GM23338 (cell line): Measurements from ENCODE around the gene SLC16A5. TPM values are rescaled to one million over a fixed set of nuclear protein-coding genes. Genes with fewer than 3 reads are reported as not detected.

Source experiments
- ATAC-seq: fragments of 200-7000 bp; cut with Tn5 transposase; 3 replicates; pipeline ENCODE4 v1.9.1; 2020
- DNase-seq: peaks from one replicate; pipeline ENCODE4 v3.0.0-alpha.2; 2015; ENCODE audit warnings: low spot score
- H2AFZ ChIP-seq: fragments of 200-600 bp; sonication (generic); 2 replicates; pipeline ENCODE4 v1.8.0; 2016; ENCODE audit warnings: antibody characterized with exemption, mild to moderate bottlenecking, moderate library complexity
- H3F3A ChIP-seq: fragments of 200-600 bp; sonication (generic); replicated peaks from 2 replicates; pipeline ENCODE4 v1.8.0; 2017; ENCODE audit warnings: antibody characterized with exemption, mixed run types, low read depth
- H3K27ac ChIP-seq: fragments of 200-600 bp; sonication (generic); 2 replicates; pipeline ENCODE4 v1.6.1; 2016; ENCODE audit warnings: low read depth
- H3K27me3 ChIP-seq: fragments of 200-600 bp; sonication (generic); 2 replicates; pipeline ENCODE4 v1.8.0; 2016; ENCODE audit warnings: mild to moderate bottlenecking, mixed run types, moderate library complexity; ENCODE audit not compliant: insufficient read depth
- H3K36me3 ChIP-seq: fragments of 200-600 bp; sonication (generic); 2 replicates; pipeline ENCODE4 v1.8.0; 2016; ENCODE audit warnings: mild to moderate bottlenecking; ENCODE audit not compliant: insufficient read depth
- H3K4me1 ChIP-seq: fragments of 200-600 bp; sonication (generic); 2 replicates; pipeline ENCODE4 v1.8.0; 2016; ENCODE audit warnings: mild to moderate bottlenecking, moderate library complexity; ENCODE audit not compliant: insufficient read depth
- H3K4me2 ChIP-seq: fragments of 200-600 bp; sonication (generic); 2 replicates; pipeline ENCODE4 v1.7.1; 2017; ENCODE audit warnings: mixed run types
- H3K4me3 ChIP-seq: fragments of 200-600 bp; sonication (generic); 2 replicates; pipeline ENCODE4 v1.6.1; 2016; ENCODE audit warnings: mixed run types
- H3K79me2 ChIP-seq: fragments of 200-600 bp; sonication (generic); replicated peaks from 2 replicates; pipeline ENCODE4 v1.8.0; 2017; ENCODE audit warnings: mild to moderate bottlenecking; ENCODE audit not compliant: insufficient read depth
- H3K9me2 ChIP-seq: fragments of 200-600 bp; sonication (generic); 2 replicates; pipeline ENCODE4 v1.8.0; 2017; ENCODE audit not compliant: insufficient read depth
- H4K20me1 ChIP-seq: fragments of 200-600 bp; sonication (generic); replicated peaks from 2 replicates; pipeline ENCODE4 v1.8.0; 2017; ENCODE audit warnings: mild to moderate bottlenecking; ENCODE audit not compliant: insufficient read depth
- H3K27ac Mint-ChIP-seq: 2 replicates; pipeline ENCODE4 v1.8.0; 2020; ENCODE audit warnings: inconsistent platforms, mild to moderate bottlenecking, moderate library complexity, mixed read lengths
- H3K27me3 Mint-ChIP-seq: 3 replicates; pipeline ENCODE4 v1.8.0; 2022; ENCODE audit warnings: low read depth, mild to moderate bottlenecking, moderate library complexity, mixed read lengths, inconsistent platforms; ENCODE audit not compliant: insufficient read depth, poor library complexity
- H3K36me3 Mint-ChIP-seq: 3 replicates; pipeline ENCODE4 v1.8.0; 2021; ENCODE audit warnings: low read depth, mild to moderate bottlenecking, inconsistent platforms, moderate library complexity, mixed read lengths
- H3K4me1 Mint-ChIP-seq: 3 replicates; pipeline ENCODE4 v1.8.0; 2020; ENCODE audit warnings: mild to moderate bottlenecking, inconsistent platforms, mixed read lengths
- H3K4me3 Mint-ChIP-seq: 3 replicates; pipeline ENCODE4 v1.8.0; 2021; ENCODE audit warnings: moderate library complexity, mild to moderate bottlenecking, inconsistent platforms, mixed read lengths
- H3K9me3 Mint-ChIP-seq: 3 replicates; pipeline ENCODE4 v1.8.0; 2020; ENCODE audit warnings: moderate library complexity, mild to moderate bottlenecking, inconsistent platforms, mixed read lengths
- CREB1 ChIP-seq: fragments of 250-450 bp; sonication (Bioruptor Pico); IDR thresholded peaks from 2 replicates; pipeline ENCODE4 v1.5.0; 2020; ENCODE audit warnings: low read depth, mild to moderate bottlenecking, moderate library complexity
- EZH2 ChIP-seq: fragments of 200-600 bp; sonication (generic); IDR thresholded peaks from one replicate; pipeline ENCODE4 v1.8.0; 2017; ENCODE audit warnings: antibody characterized with exemption, mild to moderate bottlenecking, low read depth; ENCODE audit not compliant: unreplicated experiment
- EZH2phosphoT487 ChIP-seq: fragments of 200-600 bp; sonication (generic); IDR thresholded peaks from one replicate; pipeline ENCODE4 v1.8.1; 2018; ENCODE audit warnings: antibody characterized with exemption; ENCODE audit not compliant: unreplicated experiment
- JUNB ChIP-seq: IDR thresholded peaks from one replicate; pipeline ENCODE4 v1.6.1; 2016; ENCODE audit warnings: antibody characterized with exemption; ENCODE audit not compliant: unreplicated experiment
- NANOG ChIP-seq: IDR thresholded peaks from 2 replicates; pipeline ENCODE4 v1.6.1; 2016; ENCODE audit warnings: antibody characterized with exemption, borderline replicate concordance
- STAT1 ChIP-seq: IDR thresholded peaks from one replicate; pipeline ENCODE4 v1.6.1; 2016; ENCODE audit warnings: antibody characterized with exemption; ENCODE audit not compliant: unreplicated experiment
- ZNF114 ChIP-seq: fragments of 250-450 bp; sonication (Bioruptor Pico); IDR thresholded peaks from 2 replicates; pipeline ENCODE4 v1.5.0; 2020; ENCODE audit warnings: mild to moderate bottlenecking, moderate library complexity
- polyA plus RNA-seq: library from polyadenylated mRNA; unstranded; fragments of >200 nt; fragmentation: Nextera tagmentation; extraction: Ambion mirVana; gene quantifications from 2 replicates; pipeline ENCODE4 v1.2.1, GENCODE V29; 2016
- total RNA-seq: library from RNA; depleted of rRNA; stranded (reverse); fragments of >200 nt; shearing (Covaris generic); gene quantifications from 2 replicates; pipeline ENCODE4 v1.2.3, GENCODE V29; 2014
- TF ChIP-seq, protein P1 (sequence below): IDR thresholded peaks from one replicate; pipeline ENCODE4 v1.6.1; 2018; ENCODE audit warnings: antibody characterized with exemption; ENCODE audit not compliant: unreplicated experiment
- TF ChIP-seq, protein P2 (sequence below), 2 experiments: fragments of 200-600 bp in 1 of 2; sonication (generic) in 1 of 2; conservative IDR thresholded peaks; 2 replicates each; pipeline versions ENCODE4 v1.5.1 to v1.6.1; 2016 to 2017; ENCODE audit warnings: antibody characterized with exemption in 2 of 2, low read depth in 2 of 2, mild to moderate bottlenecking in 2 of 2, moderate library complexity in 1 of 2

SLC16A5 gene
- total and polyA plus RNA-seq, 2 experiments from 2014 or later = 7.3 to 40.0 TPM

- ATAC-seq (no peak), DNase-seq (no peak)
- Mint-ChIP-seq H3K9me3 (no peaks in the 10 kb centered on the region), H3K36me3 (no peaks in the 10 kb centered on the region; the same call in 2 of the 3 replicates), H3K4me1 (peaks cover 57% of the 10 kb centered on the region), H3K27ac (peak overlapping the region; percentile 79), H3K27me3 (peaks cover 28% of the 10 kb centered on the region), H3K4me3 (peak overlapping the region; percentile 75)
- peak overlapping the region; percentile 98 for H3K27ac ChIP-seq
- H2AFZ ChIP-seq = peak overlapping the region; percentile 90; the same call in 1 of the 2 replicates
- TF ChIP-seq EZH2 = no peak
- TF ChIP-seq NANOG = no peak
- TF ChIP-seq ZNF114 (CRISPR knock-in tag) = no peak
- no peak for TF ChIP-seq STAT1
- TF ChIP-seq CREB1 = no peak
- TF ChIP-seq, protein P1, sequence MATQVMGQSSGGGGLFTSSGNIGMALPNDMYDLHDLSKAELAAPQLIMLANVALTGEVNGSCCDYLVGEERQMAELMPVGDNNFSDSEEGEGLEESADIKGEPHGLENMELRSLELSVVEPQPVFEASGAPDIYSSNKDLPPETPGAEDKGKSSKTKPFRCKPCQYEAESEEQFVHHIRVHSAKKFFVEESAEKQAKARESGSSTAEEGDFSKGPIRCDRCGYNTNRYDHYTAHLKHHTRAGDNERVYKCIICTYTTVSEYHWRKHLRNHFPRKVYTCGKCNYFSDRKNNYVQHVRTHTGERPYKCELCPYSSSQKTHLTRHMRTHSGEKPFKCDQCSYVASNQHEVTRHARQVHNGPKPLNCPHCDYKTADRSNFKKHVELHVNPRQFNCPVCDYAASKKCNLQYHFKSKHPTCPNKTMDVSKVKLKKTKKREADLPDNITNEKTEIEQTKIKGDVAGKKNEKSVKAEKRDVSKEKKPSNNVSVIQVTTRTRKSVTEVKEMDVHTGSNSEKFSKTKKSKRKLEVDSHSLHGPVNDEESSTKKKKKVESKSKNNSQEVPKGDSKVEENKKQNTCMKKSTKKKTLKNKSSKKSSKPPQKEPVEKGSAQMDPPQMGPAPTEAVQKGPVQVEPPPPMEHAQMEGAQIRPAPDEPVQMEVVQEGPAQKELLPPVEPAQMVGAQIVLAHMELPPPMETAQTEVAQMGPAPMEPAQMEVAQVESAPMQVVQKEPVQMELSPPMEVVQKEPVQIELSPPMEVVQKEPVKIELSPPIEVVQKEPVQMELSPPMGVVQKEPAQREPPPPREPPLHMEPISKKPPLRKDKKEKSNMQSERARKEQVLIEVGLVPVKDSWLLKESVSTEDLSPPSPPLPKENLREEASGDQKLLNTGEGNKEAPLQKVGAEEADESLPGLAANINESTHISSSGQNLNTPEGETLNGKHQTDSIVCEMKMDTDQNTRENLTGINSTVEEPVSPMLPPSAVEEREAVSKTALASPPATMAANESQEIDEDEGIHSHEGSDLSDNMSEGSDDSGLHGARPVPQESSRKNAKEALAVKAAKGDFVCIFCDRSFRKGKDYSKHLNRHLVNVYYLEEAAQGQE = no peak
- no peak for TF ChIP-seq EZH2phosphoT487
- no peak for TF ChIP-seq JUNB
- H3K9me2 ChIP-seq = no peaks in the 10 kb centered on the region
- peaks cover 34% of the 10 kb centered on the region for H3F3A ChIP-seq
- peaks cover 6% of the 10 kb centered on the region for H3K79me2 ChIP-seq
- no peaks in the 10 kb centered on the region for H3K36me3 ChIP-seq
- peak overlapping the region; percentile 96 for H3K4me2 ChIP-seq
- H3K4me1 ChIP-seq = peaks cover 51% of the 10 kb centered on the region
- no peaks in the 10 kb centered on the region for H3K27me3 ChIP-seq
- no peaks in the 10 kb centered on the region for H4K20me1 ChIP-seq
- peak overlapping the region; percentile 91 for H3K4me3 ChIP-seq
These were observed 584 bp upstream of the SLC16A5 start for GRCh38 chr17:75087182-75087557.

DNA sequence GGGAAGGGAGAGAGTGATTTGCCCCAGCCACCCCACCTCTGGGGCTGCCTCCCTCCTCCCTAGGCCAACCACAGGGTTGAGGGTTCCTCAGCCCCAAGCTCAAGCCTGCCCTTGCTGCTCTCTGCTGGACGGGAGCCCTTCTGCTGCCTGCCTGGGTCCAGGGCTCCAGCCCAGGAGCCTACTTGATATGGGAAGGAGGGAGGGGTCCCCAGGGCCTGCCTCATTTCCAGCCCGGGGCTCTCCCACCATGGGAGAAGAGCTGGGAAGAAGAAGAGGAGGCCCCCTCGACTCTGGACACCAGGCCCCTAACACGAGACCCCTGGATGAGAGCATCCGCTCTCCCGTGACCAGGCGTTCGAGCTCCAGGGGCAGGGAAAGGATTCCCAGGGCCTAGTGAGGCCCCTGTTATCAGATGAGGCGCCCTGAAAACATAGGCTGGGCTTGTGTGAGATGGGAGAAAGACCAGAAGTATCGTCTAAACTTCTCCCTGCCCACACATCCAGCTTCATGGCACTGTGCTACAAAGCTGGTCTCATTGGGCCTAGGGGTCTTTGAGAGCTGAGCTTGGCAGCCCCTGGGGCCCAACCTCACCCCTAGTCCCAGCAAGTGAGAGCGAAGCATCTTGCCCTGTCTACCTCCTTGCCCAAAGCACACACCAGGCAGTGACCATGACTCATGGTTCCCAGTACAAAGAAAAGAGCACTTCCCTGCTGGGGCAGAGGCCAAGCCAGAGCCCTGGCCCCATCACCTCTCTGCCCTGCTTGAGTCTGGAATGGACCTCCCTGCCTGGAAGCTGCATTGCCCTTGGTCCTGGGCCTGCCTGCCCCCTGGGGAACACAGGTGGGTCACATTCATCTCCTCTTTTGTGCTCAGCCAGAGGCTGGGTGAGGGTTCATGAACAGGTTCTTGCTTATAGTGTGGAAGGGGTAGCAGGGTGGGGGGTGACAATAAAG lies 987 bp downstream of the SLC16A5 start:
- Histone ChIP-seq H3K36me3 (no peaks in the 10 kb centered on the region), H2AFZ (peak overlapping the region; percentile 69; the same call in 1 of the 2 replicates), H3K9me2 (no peaks in the 10 kb centered on the region), H3K4me2 (peak overlapping the region; percentile 96), H3K4me3 (peak overlapping the region; percentile 91), H3K27ac (peak overlapping the region; percentile 97), H3K27me3 (no peaks in the 10 kb centered on the region), H3K79me2 (peaks cover 11% of the 10 kb centered on the region), H3F3A (peaks cover 39% of the 10 kb centered on the region), H4K20me1 (no peaks in the 10 kb centered on the region), H3K4me1 (peaks cover 39% of the 10 kb centered on the region)
- Mint-ChIP-seq H3K27me3 (peaks cover 27% of the 10 kb centered on the region), H3K4me1 (peaks cover 56% of the 10 kb centered on the region), H3K4me3 (peak overlapping the region; percentile 84), H3K9me3 (no peaks in the 10 kb centered on the region; the same call in 2 of the 3 replicates), H3K36me3 (no peaks in the 10 kb centered on the region; the same call in 2 of the 3 replicates), H3K27ac (peak overlapping the region; percentile 93)
- ATAC-seq (peak; percentile 36), DNase-seq (peak; percentile 37)
- TF ChIP-seq EZH2phosphoT487 (no peak), STAT1 (no peak), EZH2 (no peak), NANOG (no peak)
- TF ChIP-seq, protein P2, sequence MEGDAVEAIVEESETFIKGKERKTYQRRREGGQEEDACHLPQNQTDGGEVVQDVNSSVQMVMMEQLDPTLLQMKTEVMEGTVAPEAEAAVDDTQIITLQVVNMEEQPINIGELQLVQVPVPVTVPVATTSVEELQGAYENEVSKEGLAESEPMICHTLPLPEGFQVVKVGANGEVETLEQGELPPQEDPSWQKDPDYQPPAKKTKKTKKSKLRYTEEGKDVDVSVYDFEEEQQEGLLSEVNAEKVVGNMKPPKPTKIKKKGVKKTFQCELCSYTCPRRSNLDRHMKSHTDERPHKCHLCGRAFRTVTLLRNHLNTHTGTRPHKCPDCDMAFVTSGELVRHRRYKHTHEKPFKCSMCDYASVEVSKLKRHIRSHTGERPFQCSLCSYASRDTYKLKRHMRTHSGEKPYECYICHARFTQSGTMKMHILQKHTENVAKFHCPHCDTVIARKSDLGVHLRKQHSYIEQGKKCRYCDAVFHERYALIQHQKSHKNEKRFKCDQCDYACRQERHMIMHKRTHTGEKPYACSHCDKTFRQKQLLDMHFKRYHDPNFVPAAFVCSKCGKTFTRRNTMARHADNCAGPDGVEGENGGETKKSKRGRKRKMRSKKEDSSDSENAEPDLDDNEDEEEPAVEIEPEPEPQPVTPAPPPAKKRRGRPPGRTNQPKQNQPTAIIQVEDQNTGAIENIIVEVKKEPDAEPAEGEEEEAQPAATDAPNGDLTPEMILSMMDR (conservative IDR thresholded peaks at IDR 0.05; ENCODE audit: low read depth in 2 of 2) = 0 out of 4 replicates have a peak, but pooled peaks of 1 of the 2 experiments have one; percentile 14
